HEK293 (cell line): ENCODE results near the gene ACTA2.

Experiments
- ZNF114 ChIP-seq: fragments of 450-650 bp; formaldehyde crosslinking; IDR thresholded peaks from 2 replicates; pipeline ENCODE4 v1.5.0; 2017; ENCODE audit warnings: missing biosample characterization, missing genetic modification characterization
- ZNF157 ChIP-seq: fragments of 450-650 bp; formaldehyde crosslinking; IDR thresholded peaks from 2 replicates; pipeline ENCODE4 v1.5.1; 2016; ENCODE audit warnings: missing biosample characterization, missing genetic modification characterization
- ZNF341 ChIP-seq: fragments of 450-650 bp; formaldehyde crosslinking; IDR thresholded peaks from 2 replicates; pipeline ENCODE4; 2016; ENCODE audit warnings: low read depth, missing biosample characterization, missing genetic modification characterization
- ZNF660 ChIP-seq: fragments of 450-650 bp; IDR thresholded peaks from 2 replicates; pipeline ENCODE4 v1.5.1; 2018; ENCODE audit warnings: missing biosample characterization, mild to moderate bottlenecking, missing genetic modification characterization
- TF ChIP-seq, protein P1 (sequence below): fragments of 450-650 bp; formaldehyde crosslinking; IDR thresholded peaks from 2 replicates; pipeline ENCODE4 v1.5.1; 2017; ENCODE audit warnings: missing biosample characterization, missing genetic modification characterization

DNA sequence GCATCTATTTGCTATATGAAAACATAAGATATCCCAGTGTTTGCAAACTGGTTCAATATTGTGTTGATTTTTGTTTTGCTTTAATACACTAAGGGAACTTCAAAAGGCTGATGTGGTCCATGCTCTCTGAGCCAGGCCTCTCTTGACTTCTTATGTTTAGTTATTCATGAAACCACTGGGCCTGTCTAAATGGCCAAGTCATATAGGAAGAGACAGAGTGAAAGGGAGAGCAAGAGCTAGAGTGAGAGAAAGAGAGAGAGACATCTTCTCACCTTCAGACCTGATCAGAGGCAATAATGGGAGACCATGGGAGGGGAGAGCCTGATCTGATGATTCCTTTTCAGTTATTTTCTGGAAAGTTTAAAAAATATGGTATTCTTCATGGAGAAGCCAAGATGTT lies 32.0 kb upstream of the ACTA2 start:
- no peak for TF ChIP-seq ZNF114 (tag by site-specific recombination)
- TF ChIP-seq ZNF157: no peak
- no peak for TF ChIP-seq ZNF660 (tag by site-specific recombination)
- TF ChIP-seq, protein P1, sequence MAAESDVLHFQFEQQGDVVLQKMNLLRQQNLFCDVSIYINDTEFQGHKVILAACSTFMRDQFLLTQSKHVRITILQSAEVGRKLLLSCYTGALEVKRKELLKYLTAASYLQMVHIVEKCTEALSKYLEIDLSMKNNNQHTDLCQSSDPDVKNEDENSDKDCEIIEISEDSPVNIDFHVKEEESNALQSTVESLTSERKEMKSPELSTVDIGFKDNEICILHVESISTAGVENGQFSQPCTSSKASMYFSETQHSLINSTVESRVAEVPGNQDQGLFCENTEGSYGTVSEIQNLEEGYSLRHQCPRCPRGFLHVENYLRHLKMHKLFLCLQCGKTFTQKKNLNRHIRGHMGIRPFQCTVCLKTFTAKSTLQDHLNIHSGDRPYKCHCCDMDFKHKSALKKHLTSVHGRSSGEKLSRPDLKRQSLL (tag by site-specific recombination): no peak
- TF ChIP-seq ZNF341 (tag by site-specific recombination): no peak
